Ovary (tissue), 9 donors: ENCODE data around the gene ANO1. TPM values are rescaled to one million over a fixed set of nuclear protein-coding genes. Genes with fewer than 3 reads are reported as not detected.
A peak's percentile ranks its signal among the peaks of the same experiment; 100 is the strongest.

Experiments used
- DNase-seq, 5 donors: peaks; one replicate each; pipeline ENCODE4 v3.0.0-alpha.2; 2019 to 2020
- H3K27ac ChIP-seq, 2 donors: fragments of 200-600 bp; one replicate each; pipeline versions ENCODE4 v1.5.1 to v1.8.0; 2019 to 2022
- H3K27me3 ChIP-seq: fragments of 200-600 bp; one replicate; pipeline ENCODE4 v1.8.0; 2022
- H3K36me3 ChIP-seq: fragments of 200-600 bp; sonication (generic); one replicate; pipeline ENCODE4 v1.5.1; 2019
- H3K4me1 ChIP-seq: one replicate; pipeline ENCODE4 v1.8.1; 2013; ENCODE audit warnings: mild to moderate bottlenecking, moderate library complexity; ENCODE audit not compliant: insufficient read depth
- H3K4me3 ChIP-seq: fragments of 200-600 bp; sonication (generic); one replicate; pipeline ENCODE4 v1.5.1; 2017
- H3K9me3 ChIP-seq, 2 donors: fragments of 200-600 bp in 1 of 2; sonication (generic) in 1 of 2; one replicate each; pipeline versions ENCODE4 v1.5.1 to v1.8.1; 2013 to 2019; ENCODE audit warnings: mild to moderate bottlenecking in 1 of 2, moderate library complexity in 1 of 2
- CTCF ChIP-seq, 3 donors: fragments of 450-650 bp in 2 of 3; fragments of 200-600 bp in 1 of 3; IDR thresholded peaks; one replicate each; pipeline versions ENCODE4 v1.5.1 to v1.8.0; 2016 to 2022; ENCODE audit warnings: antibody characterized with exemption in 3 of 3, mild to moderate bottlenecking in 1 of 3
- EP300 ChIP-seq: sonication (generic); formaldehyde crosslinking; IDR thresholded peaks from one replicate; pipeline ENCODE4 v1.6.1; 2017; ENCODE audit warnings: antibody characterized with exemption
- POLR2A ChIP-seq: fragments of 450-650 bp; IDR thresholded peaks from one replicate; pipeline ENCODE4 v1.6.1; 2017; ENCODE audit warnings: antibody characterized with exemption, mild to moderate bottlenecking, moderate library complexity
- WGBS, 3 donors: extraction: QIAGEN DNeasy Blood & Tissue Kit in 1 of 3; methylation state at CpG; one replicate each; pipeline versions ENCODE4 v1.1.5 to v1.1.7; 2013 to 2017; 5-methylcytosine and 5-hydroxymethylcytosine counted together
- intact Hi-C, 4 donors: fragments of 100-400 bp; cut with DNase I; formaldehyde crosslinking; loops; one replicate each; pipeline versions ENCODE4 v1.11.0 to v1.15.1; 2022 to 2023
- polyA plus RNA-seq, 2 donors: library from polyadenylated mRNA; stranded (reverse); fragments of 200-250 nt in 1 of 2; fragments of 350-450 nt in 1 of 2; fragmentation: Illumina TruSeq in 1 of 2; extraction: RNeasy Lipid Tissue Mini Kit (QIAGEN cat#74804) in 1 of 2; gene quantifications; one replicate each; pipeline ENCODE4 v1.2.3, GENCODE V29; 2013 to 2014
- total RNA-seq, 7 donors: library from RNA; depleted of rRNA in 2 of 7; stranded (reverse); fragments of >200 nt in 2 of 7; fragmentation: NEBNext Ultra II Directional in 3 of 7; extraction: Animal tissue kit (Norgen Biotek cat#: 25700) in 3 of 7; gene quantifications; one replicate each; pipeline versions ENCODE4 v1.1.0 to v1.2.4, GENCODE V29; 2016 to 2023
- donor health status: DM: no; HTN: no; CAD: no; lungs with moderate emphysema.
- donor health status: DM: no; HTN: no; CAD: no.
- donor health status: Bipolar disorder and iron deficiency.
- donor health status: DM: yes; HTN: yes; CAD: no.
- donor health status: DM: no; HTN: no; CAD: no.
- donor health status: DM: yes; HTN: yes; CAD: no.

ANO1 gene
- total and polyA plus RNA-seq, 9 donors = 1.7 to 59.1 (median 8.6) TPM

- WGBS, 3 donors = 4 to 14% (median 7%) methylated on average over 20 of the region's 20 CpGs
Observed at GRCh38 chr11:70141486-70142220, 63.5 kb downstream of the ANO1 start.

GRCh38 chr11:70142221-70142875, 64.2 kb downstream of the ANO1 start:
- TF ChIP-seq POLR2A (no peak), CTCF (IDR thresholded peaks at IDR 0.05) (no peak), EP300 (no peak)
- Histone ChIP-seq H3K36me3 (no peaks in the 10 kb centered on the region), H3K9me3 (no peaks in the 10 kb centered on the region), H3K27me3 (no peaks in the 10 kb centered on the region), H3K4me1 (no peaks in the 10 kb centered on the region), H3K4me3 (no peak overlapping the region), H3K27ac (no peak overlapping the region)
- DNase-seq = no peak
- 59 to 74% (median 68%) methylated on average over 14 of the region's 14 CpGs for WGBS, 3 donors
- intact Hi-C loops = no loop called here

More at GRCh38 chr11:70141486-70142220, 63.5 kb downstream of the ANO1 start:
- H3K27ac ChIP-seq = no peak overlapping the region
- H3K27me3 ChIP-seq = no peaks in the 10 kb centered on the region
- DNase-seq = peak in 1 of 5 donors; percentile 37
- TF ChIP-seq POLR2A = no peak
- no peak for TF ChIP-seq EP300
- TF ChIP-seq CTCF (IDR thresholded peaks at IDR 0.05) = no peak
- H3K36me3 ChIP-seq = no peaks in the 10 kb centered on the region
- intact Hi-C loops = no loop called here
- no peaks in the 10 kb centered on the region for H3K4me1 ChIP-seq
- no peaks in the 10 kb centered on the region for H3K9me3 ChIP-seq
- H3K4me3 ChIP-seq = no peak overlapping the region

GRCh38 chr11:70144262-70144661, 66.1 kb downstream of the ANO1 start:
- 91 to 96% (median 92%) methylated on average over 10 of the region's 10 CpGs for WGBS, 3 donors

GRCh38 chr11:70145071-70145470, 67.0 kb downstream of the ANO1 start:
- Histone ChIP-seq H3K36me3 (no peaks in the 10 kb centered on the region), H3K4me1 (no peaks in the 10 kb centered on the region), H3K27ac (no peak overlapping the region), H3K4me3 (no peak overlapping the region), H3K9me3 (no peaks in the 10 kb centered on the region), H3K27me3 (no peaks in the 10 kb centered on the region)
- TF ChIP-seq CTCF (IDR thresholded peaks at IDR 0.05) (no peak), POLR2A (no peak), EP300 (no peak)
- intact Hi-C loops = no loop called here
- WGBS, 3 donors = 79 to 84% (median 84%) methylated on average over 6 of the region's 6 CpGs
- no peak for DNase-seq

More at GRCh38 chr11:70144262-70144661, 66.1 kb downstream of the ANO1 start:
- H3K9me3 ChIP-seq = no peaks in the 10 kb centered on the region
- DNase-seq = no peak
- no peak overlapping the region for H3K4me3 ChIP-seq
- intact Hi-C loops = no loop called here
- no peaks in the 10 kb centered on the region for H3K27me3 ChIP-seq
- TF ChIP-seq POLR2A (no peak), CTCF (IDR thresholded peaks at IDR 0.05) (no peak), EP300 (no peak)
- no peak overlapping the region for H3K27ac ChIP-seq
- H3K36me3 ChIP-seq = no peaks in the 10 kb centered on the region
- H3K4me1 ChIP-seq = no peaks in the 10 kb centered on the region
